GM12878 (cell line): Measurements from ENCODE around the gene F13A1. TPM values are rescaled to one million over a fixed set of nuclear protein-coding genes. Genes with fewer than 3 reads are reported as not detected.

Experiments used
- ATAC-seq: fragments of 200-7000 bp; cut with Tn5 transposase; 3 replicates; pipeline ENCODE4 v1.9.1; 2020; ENCODE audit warnings: mild to moderate bottlenecking, moderate library complexity
- BruUV-seq: library from RNA; stranded (reverse); fragments of 400-500 nt; replicated peaks from 2 replicates; lab custom pipeline; 2021; lab: Mats Ljungman, UMichigan
- CTCF ChIA-PET: fragments of 300-600 bp; sonication (Branson Sonifier 250); formaldehyde crosslinking; extraction: SDS; loops from one replicate; lab custom pipeline; 2021; ENCODE audit warnings: inconsistent platforms; lab: Yijun Ruan, JAX
- POLR2A ChIA-PET: fragments of 350-600 bp; formaldehyde crosslinking; extraction: SDS; loops from one replicate; lab custom pipeline; 2021; ENCODE audit warnings: inconsistent platforms; lab: Charles Lee
- RAD21 ChIA-PET: fragments of 300-600 bp; sonication (Branson Sonifier 250); formaldehyde crosslinking; loops from one replicate; lab custom pipeline; 2023; ENCODE audit warnings: antibody characterized with exemption; ENCODE audit not compliant: unreplicated experiment; lab: Charles Lee
- SMC1A ChIA-PET: fragments of 300-600 bp; sonication (Branson Sonifier 250); formaldehyde crosslinking; loops from one replicate; lab custom pipeline; 2023; ENCODE audit not compliant: unreplicated experiment, uncharacterized antibody; lab: Charles Lee
- DNase-seq: peaks from one replicate; pipeline ENCODE4 v3.0.0-alpha.2; 2011; ENCODE audit warnings: low read depth, low spot score
- FAIRE-seq: peaks from 3 replicates; lab custom pipeline; 2011; peaks lifted over from hg19 to GRCh38; lab: Jason Lieb, UNC
- H2AFZ ChIP-seq: 2 replicates; pipeline ENCODE4 v1.6.0; 2011; ENCODE audit warnings: low read depth, low read length, control low read depth; ENCODE audit not compliant: control insufficient read depth
- H3K27ac ChIP-seq: 2 replicates; pipeline ENCODE4 v1.5.1; 2011; ENCODE audit warnings: control low read depth; ENCODE audit not compliant: control insufficient read depth, insufficient read depth
- H3K27me3 ChIP-seq, 2 experiments: replicated peaks in 1 of 2; 2 replicates each; pipeline versions ENCODE4 v1.6.0 to v1.6.1; 2011; ENCODE audit warnings: low read length in 1 of 2; ENCODE audit not compliant: control insufficient read depth in 2 of 2, insufficient read depth in 2 of 2
- H3K36me3 ChIP-seq, 2 experiments: 2 replicates each; pipeline ENCODE4 v1.5.1; 2011; ENCODE audit warnings: low read length in 1 of 2; ENCODE audit not compliant: control insufficient read depth in 2 of 2, insufficient read depth in 2 of 2
- H3K4me1 ChIP-seq: 2 replicates; pipeline ENCODE4 v1.6.1; 2011; ENCODE audit warnings: mild to moderate bottlenecking, low read length, moderate library complexity, mixed read lengths; ENCODE audit not compliant: control insufficient read depth, insufficient read depth
- H3K4me2 ChIP-seq: 2 replicates; pipeline ENCODE4 v1.6.0; 2011; ENCODE audit warnings: control low read depth; ENCODE audit not compliant: control insufficient read depth, insufficient read depth
- H3K4me3 ChIP-seq: fragments of 200-600 bp; sonication (generic); 2 replicates; pipeline ENCODE4 v1.5.1; 2016
- H3K79me2 ChIP-seq: 2 replicates; pipeline ENCODE4 v1.6.0; 2011; ENCODE audit warnings: low read length; ENCODE audit not compliant: control insufficient read depth, insufficient read depth
- H3K9ac ChIP-seq: 2 replicates; pipeline ENCODE4 v1.8.0; 2011; ENCODE audit warnings: low read length, control low read depth, mixed read lengths; ENCODE audit not compliant: control insufficient read depth, insufficient read depth
- H3K9me3 ChIP-seq: replicated peaks from 3 replicates; pipeline ENCODE4 v1.5.1; 2011; ENCODE audit warnings: mild to moderate bottlenecking, low read length; ENCODE audit not compliant: control insufficient read depth, insufficient read depth
- H4K20me1 ChIP-seq: 2 replicates; pipeline ENCODE4 v1.6.0; 2011; ENCODE audit not compliant: control insufficient read depth, insufficient read depth
- DPF2 ChIP-seq: fragments of 450-650 bp; IDR thresholded peaks from 2 replicates; pipeline ENCODE4 v1.6.1; 2017; ENCODE audit warnings: mild to moderate bottlenecking
- EED ChIP-seq: sonication (generic); IDR thresholded peaks from 2 replicates; pipeline ENCODE4 v1.6.1; 2016; ENCODE audit warnings: antibody characterized with exemption, low read depth
- GABPA ChIP-seq: IDR thresholded peaks from 2 replicates; pipeline ENCODE4 v1.6.1; 2014; ENCODE audit warnings: antibody characterized with exemption, low read depth, mild to moderate bottlenecking, inconsistent platforms
- KDM1A ChIP-seq: fragments of 200-600 bp; sonication (generic); IDR thresholded peaks from 2 replicates; pipeline ENCODE4 v1.6.1; 2016; ENCODE audit warnings: borderline replicate concordance
- KLF5 ChIP-seq: fragments of 450-650 bp; IDR thresholded peaks from 2 replicates; pipeline ENCODE4 v1.6.1; 2014; ENCODE audit warnings: mild to moderate bottlenecking; ENCODE audit not compliant: partially characterized antibody
- MTA3 ChIP-seq: IDR thresholded peaks from 2 replicates; pipeline ENCODE4 v1.6.1; 2012; ENCODE audit warnings: low read length, inconsistent platforms, borderline replicate concordance
- RAD21 ChIP-seq: IDR thresholded peaks from 2 replicates; pipeline ENCODE4 v1.6.1; 2011; ENCODE audit warnings: mild to moderate bottlenecking, low read depth, low read length, moderate library complexity; ENCODE audit not compliant: insufficient read depth
- YBX1 ChIP-seq: fragments of 450-650 bp; IDR thresholded peaks from 2 replicates; pipeline ENCODE4 v1.6.1; 2016; ENCODE audit warnings: antibody characterized with exemption
- ZZZ3 ChIP-seq: IDR thresholded peaks from 2 replicates; pipeline ENCODE4 v1.6.1; 2011; ENCODE audit warnings: low read depth; ENCODE audit not compliant: control insufficient read depth, insufficient read length
- WGBS: methylation state at CpG from one replicate; pipeline ENCODE4 v1.1.6; 2016; ENCODE audit warnings: low lambda C conversion rate; ENCODE audit not compliant: insufficient replicate concordance, insufficient coverage; ENCODE audit errors: missing lambda C conversion rate; 5-methylcytosine and 5-hydroxymethylcytosine counted together
- in situ Hi-C: fragments of 300-500 bp; cut with MboI; formaldehyde crosslinking; loops from 9 replicates; pipeline ENCODE4 v1.14.3; 2018; ENCODE audit warnings: mixed read lengths
- intact Hi-C: fragments of 100-400 bp; cut with micrococcal nuclease; formaldehyde crosslinking; loops from one replicate; pipeline ENCODE4 v1.14.2; 2022; ENCODE audit not compliant: unreplicated experiment
- polyA plus RNA-seq, 11 experiments: library from polyadenylated mRNA; depleted of rRNA in 4 of 11; unstranded in 6 of 11; stranded (reverse) in 5 of 11; fragments of >200 nt; fragmentation: Nextera tagmentation in 4 of 11; fragmentation: Illumina TruSeq in 1 of 11; extraction: Ambion mirVana in 4 of 11; extraction: Trizol in 1 of 11; gene quantifications; 1 replicate in 1 of 11; 2 replicates in 10 of 11; pipeline versions ENCODE4 v1.2.1 to v1.2.3, GENCODE V29; 2011 to 2016; ENCODE audit warnings: inconsistent platforms in 2 of 11, missing spikeins in 2 of 11, low read depth in 1 of 11
- total RNA-seq, 4 experiments: library from RNA; depleted of rRNA in 3 of 4; stranded (reverse); fragments of >200 nt in 3 of 4; fragmentation: Illumina TruSeq in 1 of 4; extraction: Trizol in 1 of 4; gene quantifications; 2 replicates each; pipeline versions ENCODE4 v1.2.1 to v1.2.3, GENCODE V29; 2013 to 2021
- TF ChIP-seq, protein P1 (sequence below): fragments of 450-650 bp; IDR thresholded peaks from 2 replicates; pipeline ENCODE4 v1.6.1; 2016; ENCODE audit warnings: mild to moderate bottlenecking, moderate library complexity, borderline replicate concordance
- TF ChIP-seq, protein P2 (sequence below): fragments of 450-650 bp; IDR thresholded peaks from 2 replicates; pipeline ENCODE4 v1.6.1; 2017; ENCODE audit warnings: antibody characterized with exemption, mild to moderate bottlenecking, moderate library complexity

Gene F13A1
- total and polyA plus RNA-seq, 10 of the 15 experiments (the other 5 are each of a cell fraction or from before 2014, with no cell fraction given) = 0.48 to 1.8 (median 1.0) TPM

DNA sequence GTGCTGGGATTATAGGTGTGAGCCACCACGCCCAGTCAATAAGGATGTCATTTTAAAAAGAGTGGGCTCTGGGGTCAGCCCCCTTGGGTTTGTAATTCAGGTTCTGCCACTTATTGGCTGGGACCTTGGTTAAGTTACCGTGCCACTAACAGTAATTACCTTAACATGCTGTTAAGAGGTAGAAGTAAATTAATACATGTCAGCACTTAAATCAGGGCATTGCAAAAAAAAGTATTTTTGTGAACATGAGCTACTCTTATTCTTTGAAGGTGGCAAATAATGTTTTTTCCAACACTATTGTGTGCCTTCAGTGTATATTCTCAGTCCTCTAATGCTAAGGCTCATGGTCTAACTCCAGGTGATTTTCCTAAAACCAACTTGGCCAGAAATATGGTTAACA lies 109.5 kb downstream of the F13A1 start:
- Histone ChIP-seq H3K9ac (no peak overlapping the region), H3K4me1 (no peaks in the 10 kb centered on the region), H4K20me1 (no peaks in the 10 kb centered on the region), H3K4me3 (no peak overlapping the region), H3K9me3 (peaks cover 2% of the 10 kb centered on the region; the same call in 2 of the 3 replicates), H3K4me2 (no peak overlapping the region), H3K36me3 (no peaks in the 10 kb centered on the region), H3K79me2 (no peaks in the 10 kb centered on the region), H3K27ac (no peak overlapping the region), H2AFZ (no peak overlapping the region), H3K27me3 (no peaks in the 10 kb centered on the region)
- 21% methylated on average over 2 of the region's 2 CpGs for WGBS
- intact Hi-C loops = no loop called here
- DNase-seq (no peak), FAIRE-seq (no peak), ATAC-seq (no peak)
- ChIA-PET CTCF (interaction anchor here (0.8 kb wide), 1 partner anchor 10 kb away, joined by 5 read pairs; no protein-coding TSS in a partner anchor), POLR2A (no interaction called here), SMC1A (no interaction called here), RAD21 (no interaction called here)
- no TSS peak for BruUV-seq
- TF ChIP-seq DPF2 (no peak), GABPA (no peak), KLF5 (no peak), EED (no peak), MTA3 (no peak), YBX1 (no peak), RAD21 (no peak), ZZZ3 (no peak), KDM1A (no peak)
- TF ChIP-seq, protein P1, sequence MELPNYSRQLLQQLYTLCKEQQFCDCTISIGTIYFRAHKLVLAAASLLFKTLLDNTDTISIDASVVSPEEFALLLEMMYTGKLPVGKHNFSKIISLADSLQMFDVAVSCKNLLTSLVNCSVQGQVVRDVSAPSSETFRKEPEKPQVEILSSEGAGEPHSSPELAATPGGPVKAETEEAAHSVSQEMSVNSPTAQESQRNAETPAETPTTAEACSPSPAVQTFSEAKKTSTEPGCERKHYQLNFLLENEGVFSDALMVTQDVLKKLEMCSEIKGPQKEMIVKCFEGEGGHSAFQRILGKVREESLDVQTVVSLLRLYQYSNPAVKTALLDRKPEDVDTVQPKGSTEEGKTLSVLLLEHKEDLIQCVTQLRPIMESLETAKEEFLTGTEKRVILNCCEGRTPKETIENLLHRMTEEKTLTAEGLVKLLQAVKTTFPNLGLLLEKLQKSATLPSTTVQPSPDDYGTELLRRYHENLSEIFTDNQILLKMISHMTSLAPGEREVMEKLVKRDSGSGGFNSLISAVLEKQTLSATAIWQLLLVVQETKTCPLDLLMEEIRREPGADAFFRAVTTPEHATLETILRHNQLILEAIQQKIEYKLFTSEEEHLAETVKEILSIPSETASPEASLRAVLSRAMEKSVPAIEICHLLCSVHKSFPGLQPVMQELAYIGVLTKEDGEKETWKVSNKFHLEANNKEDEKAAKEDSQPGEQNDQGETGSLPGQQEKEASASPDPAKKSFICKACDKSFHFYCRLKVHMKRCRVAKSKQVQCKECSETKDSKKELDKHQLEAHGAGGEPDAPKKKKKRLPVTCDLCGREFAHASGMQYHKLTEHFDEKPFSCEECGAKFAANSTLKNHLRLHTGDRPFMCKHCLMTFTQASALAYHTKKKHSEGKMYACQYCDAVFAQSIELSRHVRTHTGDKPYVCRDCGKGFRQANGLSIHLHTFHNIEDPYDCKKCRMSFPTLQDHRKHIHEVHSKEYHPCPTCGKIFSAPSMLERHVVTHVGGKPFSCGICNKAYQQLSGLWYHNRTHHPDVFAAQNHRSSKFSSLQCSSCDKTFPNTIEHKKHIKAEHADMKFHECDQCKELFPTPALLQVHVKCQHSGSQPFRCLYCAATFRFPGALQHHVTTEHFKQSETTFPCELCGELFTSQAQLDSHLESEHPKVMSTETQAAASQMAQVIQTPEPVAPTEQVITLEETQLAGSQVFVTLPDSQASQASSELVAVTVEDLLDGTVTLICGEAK = no peak
- TF ChIP-seq, protein P2, sequence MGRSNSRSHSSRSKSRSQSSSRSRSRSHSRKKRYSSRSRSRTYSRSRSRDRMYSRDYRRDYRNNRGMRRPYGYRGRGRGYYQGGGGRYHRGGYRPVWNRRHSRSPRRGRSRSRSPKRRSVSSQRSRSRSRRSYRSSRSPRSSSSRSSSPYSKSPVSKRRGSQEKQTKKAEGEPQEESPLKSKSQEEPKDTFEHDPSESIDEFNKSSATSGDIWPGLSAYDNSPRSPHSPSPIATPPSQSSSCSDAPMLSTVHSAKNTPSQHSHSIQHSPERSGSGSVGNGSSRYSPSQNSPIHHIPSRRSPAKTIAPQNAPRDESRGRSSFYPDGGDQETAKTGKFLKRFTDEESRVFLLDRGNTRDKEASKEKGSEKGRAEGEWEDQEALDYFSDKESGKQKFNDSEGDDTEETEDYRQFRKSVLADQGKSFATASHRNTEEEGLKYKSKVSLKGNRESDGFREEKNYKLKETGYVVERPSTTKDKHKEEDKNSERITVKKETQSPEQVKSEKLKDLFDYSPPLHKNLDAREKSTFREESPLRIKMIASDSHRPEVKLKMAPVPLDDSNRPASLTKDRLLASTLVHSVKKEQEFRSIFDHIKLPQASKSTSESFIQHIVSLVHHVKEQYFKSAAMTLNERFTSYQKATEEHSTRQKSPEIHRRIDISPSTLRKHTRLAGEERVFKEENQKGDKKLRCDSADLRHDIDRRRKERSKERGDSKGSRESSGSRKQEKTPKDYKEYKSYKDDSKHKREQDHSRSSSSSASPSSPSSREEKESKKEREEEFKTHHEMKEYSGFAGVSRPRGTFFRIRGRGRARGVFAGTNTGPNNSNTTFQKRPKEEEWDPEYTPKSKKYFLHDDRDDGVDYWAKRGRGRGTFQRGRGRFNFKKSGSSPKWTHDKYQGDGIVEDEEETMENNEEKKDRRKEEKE = no peak
- in situ Hi-C loops = no loop called here
